ENCODE results near the gene LAPTM5.

Gene LAPTM5

DNA sequence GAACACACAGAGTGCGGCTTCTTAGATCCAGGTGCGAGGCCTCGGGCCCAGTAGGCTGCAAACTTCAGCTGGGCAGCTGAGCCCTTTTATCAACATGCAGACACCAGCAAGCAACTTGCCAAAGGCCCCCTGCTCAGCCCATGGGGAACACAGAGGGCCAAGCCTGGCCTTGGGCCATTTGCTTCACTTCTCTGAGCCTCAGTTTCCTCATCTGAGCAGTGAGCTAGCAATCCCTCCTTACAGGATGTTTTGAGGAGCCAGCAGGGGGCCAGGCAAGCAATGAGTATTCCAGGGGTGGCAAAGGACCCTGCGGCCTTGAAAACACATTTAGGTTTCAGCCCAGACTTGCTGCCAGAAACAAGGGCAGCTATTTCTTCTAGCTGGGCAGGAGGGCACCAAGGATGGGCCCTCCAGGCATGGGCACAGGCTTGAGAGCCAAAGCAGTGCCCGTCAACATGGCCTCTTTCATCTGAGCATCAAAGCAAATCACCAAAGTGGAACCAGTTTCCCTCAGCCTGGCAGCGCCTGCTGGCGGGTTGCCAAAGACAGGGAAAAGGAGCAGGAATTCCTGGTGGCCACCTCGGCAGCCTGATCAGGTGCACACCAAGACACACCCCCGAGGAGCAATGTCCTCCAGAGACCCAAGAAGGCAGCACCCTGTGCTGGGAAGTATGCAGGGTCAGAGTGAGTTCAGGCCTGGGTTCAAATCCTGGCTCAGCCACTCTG is 35.6 kb downstream of the LAPTM5 start:
- Histone ChIP-seq H3K9me3 (ENCODE audit: control insufficient read depth in 1 of 2, low read length in 2 of 2) (no peaks in the 10 kb centered on the region), H3K4me1 (ENCODE audit: control insufficient read depth in 1 of 2, insufficient read depth in 2 of 2, low read length in 2 of 2) (peaks cover 7 to 11% of the 10 kb centered on the region in 2 donors), H3K27ac (ENCODE audit: low read depth, low read length) (no peak overlapping the region), H3K36me3 (ENCODE audit: control insufficient read depth in 1 of 2, insufficient read depth in 2 of 2, low read length in 2 of 2) (no peaks in the 10 kb centered on the region), H3K9ac (ENCODE audit: low read depth in 1 of 2, low read length in 2 of 2) (no peak overlapping the region), H3K27me3 (ENCODE audit: control insufficient read depth in 1 of 2, insufficient read depth in 2 of 2, low read length in 2 of 2) (no peaks in the 10 kb centered on the region), H3K4me3 (ENCODE audit: low read depth in 1 of 2, low read length in 2 of 2) (no peak overlapping the region)

GRCh38 chr1:30721341-30721793 is 36.2 kb downstream of the LAPTM5 start:
- no peaks in the 10 kb centered on the region for H3K36me3 ChIP-seq (ENCODE audit: control insufficient read depth in 1 of 2, insufficient read depth in 2 of 2, low read length in 2 of 2)
- H3K9me3 ChIP-seq (ENCODE audit: control insufficient read depth in 1 of 2, low read length in 2 of 2): no peaks in the 10 kb centered on the region
- H3K4me1 ChIP-seq (ENCODE audit: control insufficient read depth in 1 of 2, insufficient read depth in 2 of 2, low read length in 2 of 2): peaks cover 7 to 11% of the 10 kb centered on the region in 2 donors
- H3K9ac ChIP-seq (ENCODE audit: low read depth in 1 of 2, low read length in 2 of 2): no peak overlapping the region
- no peaks in the 10 kb centered on the region for H3K27me3 ChIP-seq (ENCODE audit: control insufficient read depth in 1 of 2, insufficient read depth in 2 of 2, low read length in 2 of 2)
- H3K27ac ChIP-seq (ENCODE audit: low read depth, low read length): no peak overlapping the region
- no peak overlapping the region for H3K4me3 ChIP-seq (ENCODE audit: low read depth in 1 of 2, low read length in 2 of 2)

GRCh38 chr1:30720271-30721223 is 37.0 kb downstream of the LAPTM5 start:
- H3K4me1 ChIP-seq (ENCODE audit: control insufficient read depth in 1 of 2, insufficient read depth in 2 of 2, low read length in 2 of 2): peaks cover 7 to 11% of the 10 kb centered on the region in 2 donors
- H3K27me3 ChIP-seq (ENCODE audit: control insufficient read depth in 1 of 2, insufficient read depth in 2 of 2, low read length in 2 of 2): no peaks in the 10 kb centered on the region
- H3K9me3 ChIP-seq (ENCODE audit: control insufficient read depth in 1 of 2, low read length in 2 of 2): peaks cover 2 to 3% of the 10 kb centered on the region in 2 donors
- H3K27ac ChIP-seq (ENCODE audit: low read depth, low read length): no peak overlapping the region
- H3K9ac ChIP-seq (ENCODE audit: low read depth in 1 of 2, low read length in 2 of 2): no peak overlapping the region
- no peaks in the 10 kb centered on the region for H3K36me3 ChIP-seq (ENCODE audit: control insufficient read depth in 1 of 2, insufficient read depth in 2 of 2, low read length in 2 of 2)
- no peak overlapping the region for H3K4me3 ChIP-seq (ENCODE audit: low read depth in 1 of 2, low read length in 2 of 2)

- H3K4me1 ChIP-seq (ENCODE audit: control insufficient read depth in 1 of 2, insufficient read depth in 2 of 2, low read length in 2 of 2): peaks cover 7 to 11% of the 10 kb centered on the region in 2 donors
Measured at GRCh38 chr1:30719406-30720270, 37.9 kb downstream of the LAPTM5 start.

DNA sequence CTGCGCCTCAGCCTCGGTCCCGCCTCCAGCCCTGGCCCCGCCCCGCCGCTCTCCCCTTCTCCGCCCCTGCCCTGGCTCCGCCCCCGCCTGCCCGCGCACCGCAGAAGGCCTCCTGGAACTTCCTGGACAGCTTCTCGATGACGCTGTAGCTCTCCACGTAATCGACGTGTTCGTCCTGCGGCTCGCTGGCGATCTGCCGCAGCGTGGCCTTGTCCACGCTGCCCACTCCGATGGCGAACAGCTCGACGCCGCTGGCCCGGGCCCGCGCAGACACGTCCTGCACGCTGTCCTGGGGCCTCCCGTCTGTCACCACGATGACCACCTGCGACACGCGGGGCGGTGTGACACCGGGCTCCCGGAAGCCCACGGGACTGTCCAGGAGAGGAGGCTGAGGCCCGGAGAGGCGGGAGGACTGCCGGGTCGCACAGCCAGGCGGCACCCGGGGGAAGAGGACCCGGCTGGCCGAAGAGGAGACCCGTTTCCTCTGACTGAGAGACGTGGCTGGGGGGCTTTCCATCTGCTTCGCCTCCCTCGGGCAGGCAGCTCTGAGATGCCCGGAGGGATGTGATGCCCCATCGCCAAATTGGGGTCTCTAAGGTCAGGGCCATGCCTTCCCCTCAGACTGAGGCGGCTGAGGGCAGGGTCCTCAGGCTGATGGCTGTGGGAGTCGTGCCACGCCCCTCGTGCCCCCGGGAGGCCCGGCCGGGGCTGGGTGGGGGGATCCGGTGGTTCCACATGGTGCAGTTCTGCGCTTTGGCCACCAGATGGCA is 38.8 kb downstream of the LAPTM5 start:
- Histone ChIP-seq H3K9me3 (ENCODE audit: control insufficient read depth in 1 of 2, low read length in 2 of 2) (peaks cover 5 to 7% of the 10 kb centered on the region in 2 donors), H3K4me1 (ENCODE audit: control insufficient read depth in 1 of 2, insufficient read depth in 2 of 2, low read length in 2 of 2) (peaks cover 5 to 11% of the 10 kb centered on the region in 2 donors), H3K9ac (ENCODE audit: low read depth in 1 of 2, low read length in 2 of 2) (peak overlapping the region; percentile 92 to 94), H3K27me3 (ENCODE audit: control insufficient read depth in 1 of 2, insufficient read depth in 2 of 2, low read length in 2 of 2) (no peaks in the 10 kb centered on the region), H3K36me3 (ENCODE audit: control insufficient read depth in 1 of 2, insufficient read depth in 2 of 2, low read length in 2 of 2) (no peaks in the 10 kb centered on the region), H3K4me3 (ENCODE audit: low read depth in 1 of 2, low read length in 2 of 2) (peak overlapping the region; percentile 78 to 84), H3K27ac (ENCODE audit: low read depth, low read length) (peak overlapping the region; percentile 100)

More at GRCh38 chr1:30719406-30720270, 37.9 kb downstream of the LAPTM5 start:
- Histone ChIP-seq H3K9ac (ENCODE audit: low read depth in 1 of 2, low read length in 2 of 2) (peak overlapping the region; percentile 92 to 94), H3K4me3 (ENCODE audit: low read depth in 1 of 2, low read length in 2 of 2) (peak overlapping the region; percentile 78 to 84), H3K27ac (ENCODE audit: low read depth, low read length) (no peak overlapping the region), H3K27me3 (ENCODE audit: control insufficient read depth in 1 of 2, insufficient read depth in 2 of 2, low read length in 2 of 2) (no peaks in the 10 kb centered on the region), H3K36me3 (ENCODE audit: control insufficient read depth in 1 of 2, insufficient read depth in 2 of 2, low read length in 2 of 2) (no peaks in the 10 kb centered on the region), H3K9me3 (ENCODE audit: control insufficient read depth in 1 of 2, low read length in 2 of 2) (peaks cover 5 to 7% of the 10 kb centered on the region in 2 donors)

DNA sequence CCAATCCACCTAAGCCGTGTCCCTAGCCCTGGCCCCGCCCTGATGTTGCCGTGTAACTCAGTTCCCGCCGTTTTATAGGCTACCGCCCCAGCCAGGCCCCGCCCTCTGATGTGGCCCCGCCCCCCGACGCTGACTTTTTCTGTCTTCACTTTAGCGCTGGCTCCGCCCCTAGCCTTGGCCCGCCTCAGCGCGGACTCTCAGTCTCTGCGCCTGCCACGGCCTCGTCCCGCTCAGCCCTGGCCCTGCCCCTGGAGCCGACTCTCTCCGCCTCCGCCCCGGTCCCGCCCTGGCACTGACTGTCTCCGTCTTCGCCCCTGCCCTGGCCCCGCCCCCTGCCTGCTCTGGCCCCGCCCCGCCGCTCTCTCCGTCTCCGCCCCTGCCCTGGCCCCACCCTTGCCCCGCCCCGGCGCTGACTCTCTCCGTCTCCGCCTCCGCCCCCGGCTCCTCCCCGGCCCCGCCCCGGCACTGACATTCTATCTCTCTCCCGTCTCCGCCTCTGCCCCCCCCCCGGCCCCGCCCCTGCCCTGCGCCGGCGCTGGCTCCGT is 39.4 kb downstream of the LAPTM5 start:
- H3K36me3 ChIP-seq (ENCODE audit: control insufficient read depth in 1 of 2, insufficient read depth in 2 of 2, low read length in 2 of 2): no peaks in the 10 kb centered on the region

GRCh38 chr1:30716646-30717045 is 40.9 kb downstream of the LAPTM5 start:
- Histone ChIP-seq H3K9me3 (ENCODE audit: control insufficient read depth in 1 of 2, low read length in 2 of 2) (peaks cover 5 to 7% of the 10 kb centered on the region in 2 donors), H3K4me1 (ENCODE audit: control insufficient read depth in 1 of 2, insufficient read depth in 2 of 2, low read length in 2 of 2) (peaks cover 5 to 11% of the 10 kb centered on the region in 2 donors), H3K36me3 (ENCODE audit: control insufficient read depth in 1 of 2, insufficient read depth in 2 of 2, low read length in 2 of 2) (no peaks in the 10 kb centered on the region), H3K9ac (ENCODE audit: low read depth in 1 of 2, low read length in 2 of 2) (no peak overlapping the region), H3K27me3 (ENCODE audit: control insufficient read depth in 1 of 2, insufficient read depth in 2 of 2, low read length in 2 of 2) (peaks cover 0 to 5% of the 10 kb centered on the region in 2 donors), H3K27ac (ENCODE audit: low read depth, low read length) (no peak overlapping the region), H3K4me3 (ENCODE audit: low read depth in 1 of 2, low read length in 2 of 2) (no peak overlapping the region)

More for the DNA sequence above, 39.4 kb downstream of the LAPTM5 start:
- Histone ChIP-seq H3K27me3 (ENCODE audit: control insufficient read depth in 1 of 2, insufficient read depth in 2 of 2, low read length in 2 of 2) (no peaks in the 10 kb centered on the region), H3K9ac (ENCODE audit: low read depth in 1 of 2, low read length in 2 of 2) (no peak overlapping the region), H3K27ac (ENCODE audit: low read depth, low read length) (peak overlapping the region; percentile 68), H3K9me3 (ENCODE audit: control insufficient read depth in 1 of 2, low read length in 2 of 2) (peaks cover 5 to 7% of the 10 kb centered on the region in 2 donors), H3K4me3 (ENCODE audit: low read depth in 1 of 2, low read length in 2 of 2) (peak overlapping the region in 1 of 2 donors; percentile 61), H3K4me1 (ENCODE audit: control insufficient read depth in 1 of 2, insufficient read depth in 2 of 2, low read length in 2 of 2) (peaks cover 5 to 11% of the 10 kb centered on the region in 2 donors)

DNA sequence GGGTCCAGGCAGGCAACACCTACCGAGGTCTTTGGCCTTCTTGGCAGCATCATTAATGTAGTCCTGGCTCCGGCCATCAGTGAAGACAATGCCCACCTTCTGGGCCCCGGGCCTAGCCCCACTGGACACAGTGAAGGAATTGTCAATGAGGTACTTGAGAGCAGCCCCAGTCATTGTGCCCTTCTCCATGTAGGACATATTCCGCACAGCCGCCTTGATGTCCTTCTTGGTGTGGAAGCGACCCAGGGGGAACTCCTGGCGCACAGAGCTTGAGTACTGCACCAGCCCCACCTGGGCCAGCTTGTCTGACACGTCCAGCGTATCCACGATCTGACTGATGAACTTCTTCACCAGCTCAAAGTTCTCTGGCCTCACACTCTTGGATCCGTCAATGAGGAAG is 41.7 kb downstream of the LAPTM5 start:
- H3K9ac ChIP-seq (ENCODE audit: low read depth in 1 of 2, low read length in 2 of 2): no peak overlapping the region
- peaks cover 5 to 11% of the 10 kb centered on the region in 2 donors for H3K4me1 ChIP-seq (ENCODE audit: control insufficient read depth in 1 of 2, insufficient read depth in 2 of 2, low read length in 2 of 2)
- H3K4me3 ChIP-seq (ENCODE audit: low read depth in 1 of 2, low read length in 2 of 2): no peak overlapping the region
- no peaks in the 10 kb centered on the region for H3K36me3 ChIP-seq (ENCODE audit: control insufficient read depth in 1 of 2, insufficient read depth in 2 of 2, low read length in 2 of 2)
- peaks cover 5 to 7% of the 10 kb centered on the region in 2 donors for H3K9me3 ChIP-seq (ENCODE audit: control insufficient read depth in 1 of 2, low read length in 2 of 2)
- peaks cover 0 to 5% of the 10 kb centered on the region in 2 donors for H3K27me3 ChIP-seq (ENCODE audit: control insufficient read depth in 1 of 2, insufficient read depth in 2 of 2, low read length in 2 of 2)
- no peak overlapping the region for H3K27ac ChIP-seq (ENCODE audit: low read depth, low read length)

DNA sequence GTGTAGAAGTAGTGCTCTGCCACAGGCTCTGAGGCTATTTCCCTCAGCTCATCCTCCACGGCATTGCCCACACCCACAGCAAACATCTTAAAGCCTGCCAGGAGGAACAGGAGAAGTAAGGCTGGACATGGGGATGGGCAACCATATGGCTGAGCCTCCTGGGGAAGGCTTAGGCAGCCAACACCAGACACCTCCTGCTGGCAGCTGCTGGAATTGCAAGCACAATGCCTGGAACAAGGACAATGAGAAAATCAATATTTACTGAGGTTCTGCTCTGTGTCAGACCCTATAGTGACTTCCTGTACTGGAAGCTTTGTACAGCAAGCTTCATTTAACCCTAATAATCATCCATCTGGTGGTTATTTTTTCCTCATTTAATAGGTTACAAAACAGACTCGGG is 42.4 kb downstream of the LAPTM5 start:
- no peak overlapping the region for H3K27ac ChIP-seq (ENCODE audit: low read depth, low read length)
- H3K36me3 ChIP-seq (ENCODE audit: control insufficient read depth in 1 of 2, insufficient read depth in 2 of 2, low read length in 2 of 2): no peaks in the 10 kb centered on the region
- H3K27me3 ChIP-seq (ENCODE audit: control insufficient read depth in 1 of 2, insufficient read depth in 2 of 2, low read length in 2 of 2): peaks cover 0 to 5% of the 10 kb centered on the region in 2 donors
- H3K9ac ChIP-seq (ENCODE audit: low read depth in 1 of 2, low read length in 2 of 2): no peak overlapping the region
- peaks cover 5 to 7% of the 10 kb centered on the region in 2 donors for H3K9me3 ChIP-seq (ENCODE audit: control insufficient read depth in 1 of 2, low read length in 2 of 2)
- no peak overlapping the region for H3K4me3 ChIP-seq (ENCODE audit: low read depth in 1 of 2, low read length in 2 of 2)
- peaks cover 5 to 11% of the 10 kb centered on the region in 2 donors for H3K4me1 ChIP-seq (ENCODE audit: control insufficient read depth in 1 of 2, insufficient read depth in 2 of 2, low read length in 2 of 2)
